Measurements from ENCODE around the gene HTR2B.
"Not testable (repeated sequence)": the region's sequence is repeated elsewhere in the genome, so short reads cannot be mapped to it uniquely, and the experiment has no call there.

Gene HTR2B

GRCh38 chr2:231069379-231070054 is 55.3 kb downstream of the HTR2B start:
- DNase-seq: no peak

GRCh38 chr2:231068525-231069222 is 56.2 kb downstream of the HTR2B start:
- no peak for DNase-seq

- not testable (repeated sequence) for DNase-seq
Measured at GRCh38 chr2:231067531-231067930, 57.3 kb downstream of the HTR2B start.

GRCh38 chr2:231065966-231066365 is 58.9 kb downstream of the HTR2B start:
- no peak for DNase-seq

GRCh38 chr2:231063347-231063746 is 61.5 kb downstream of the HTR2B start:
- DNase-seq: no peak

GRCh38 chr2:231062776-231063175 is 62.1 kb downstream of the HTR2B start:
- DNase-seq: no peak

GRCh38 chr2:231059756-231060155 is 65.1 kb downstream of the HTR2B start:
- DNase-seq: no peak

GRCh38 chr2:231058761-231059550 is 65.9 kb downstream of the HTR2B start:
- no peak for DNase-seq

Data from NCI-H1105 treated with DMSO at 0.1 percent for 48 hours (cell line).